Nephron (organoid): Measurements from ENCODE around the gene VMP1.

Experiments
- H3K27ac Mint-ChIP-seq, 3 experiments: 2 replicates each; pipeline ENCODE4 v1.8.0; 2020; ENCODE audit warnings: mixed read lengths in 3 of 3, mild to moderate bottlenecking in 2 of 3, moderate library complexity in 1 of 3
- H3K27me3 Mint-ChIP-seq: 2 replicates; pipeline ENCODE4 v1.8.0; 2021; ENCODE audit warnings: low read depth, mild to moderate bottlenecking, moderate library complexity, mixed read lengths
- H3K36me3 Mint-ChIP-seq: 2 replicates; pipeline ENCODE4 v1.8.0; 2020; ENCODE audit warnings: low read depth, mixed read lengths
- H3K4me1 Mint-ChIP-seq: 2 replicates; pipeline ENCODE4 v1.8.0; 2020; ENCODE audit warnings: mixed read lengths
- H3K4me3 Mint-ChIP-seq, 3 experiments: 2 replicates each; pipeline ENCODE4 v1.8.0; 2020; ENCODE audit warnings: mild to moderate bottlenecking in 3 of 3, mixed read lengths in 3 of 3, moderate library complexity in 2 of 3
- H3K9me3 Mint-ChIP-seq: 2 replicates; pipeline ENCODE4 v1.8.0; 2020; ENCODE audit warnings: mixed read lengths
- CTCF ChIP-seq, 3 experiments: fragments of 200-600 bp; sonication (generic); IDR thresholded peaks; one replicate each; pipeline ENCODE4 v1.5.0; 2021; ENCODE audit warnings: antibody characterized with exemption in 3 of 3; ENCODE audit not compliant: unreplicated experiment in 3 of 3

The VMP1 gene

GRCh38 chr17:59671386-59671785, 36.1 kb upstream of the VMP1 start:
- H3K4me1 Mint-ChIP-seq = no peaks in the 10 kb centered on the region
- H3K36me3 Mint-ChIP-seq = peaks cover 62% of the 10 kb centered on the region

DNA sequence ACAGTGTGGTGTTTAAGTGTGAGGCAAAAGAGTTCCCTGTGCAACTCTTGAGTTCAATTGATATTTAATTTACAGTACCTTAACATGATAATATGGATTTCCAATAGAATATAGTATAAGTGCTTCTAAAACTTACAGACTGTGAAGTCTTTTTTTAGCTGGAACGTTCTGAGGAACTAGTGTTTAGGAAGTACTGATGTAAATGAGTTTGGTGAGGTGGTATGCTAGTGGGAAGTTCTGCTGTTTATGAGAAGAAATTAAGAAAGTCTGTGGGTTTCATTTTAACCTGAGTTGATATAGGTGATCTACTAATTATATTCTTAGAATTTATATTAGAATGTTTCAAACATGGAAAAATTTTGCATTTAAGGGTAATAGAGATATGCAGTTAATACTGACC, 32.2 kb upstream of the VMP1 start:
- no peaks in the 10 kb centered on the region for H3K27me3 Mint-ChIP-seq
- H3K4me3 Mint-ChIP-seq = no peak overlapping the region
- no peak overlapping the region for H3K27ac Mint-ChIP-seq
- no peaks in the 10 kb centered on the region for H3K4me1 Mint-ChIP-seq
- no peaks in the 10 kb centered on the region for H3K9me3 Mint-ChIP-seq
- TF ChIP-seq CTCF (IDR thresholded peaks at IDR 0.05; ENCODE audit: unreplicated experiment in 3 of 3) = no peak
- peaks cover 62% of the 10 kb centered on the region for H3K36me3 Mint-ChIP-seq

More at GRCh38 chr17:59671386-59671785, 36.1 kb upstream of the VMP1 start:
- H3K27ac Mint-ChIP-seq = peak overlapping the region; percentile 59 to 85 (median 70)
- no peak overlapping the region for H3K4me3 Mint-ChIP-seq
- H3K27me3 Mint-ChIP-seq = no peaks in the 10 kb centered on the region
- no peaks in the 10 kb centered on the region for H3K9me3 Mint-ChIP-seq
- no peak for TF ChIP-seq CTCF (IDR thresholded peaks at IDR 0.05; ENCODE audit: unreplicated experiment in 3 of 3)

DNA sequence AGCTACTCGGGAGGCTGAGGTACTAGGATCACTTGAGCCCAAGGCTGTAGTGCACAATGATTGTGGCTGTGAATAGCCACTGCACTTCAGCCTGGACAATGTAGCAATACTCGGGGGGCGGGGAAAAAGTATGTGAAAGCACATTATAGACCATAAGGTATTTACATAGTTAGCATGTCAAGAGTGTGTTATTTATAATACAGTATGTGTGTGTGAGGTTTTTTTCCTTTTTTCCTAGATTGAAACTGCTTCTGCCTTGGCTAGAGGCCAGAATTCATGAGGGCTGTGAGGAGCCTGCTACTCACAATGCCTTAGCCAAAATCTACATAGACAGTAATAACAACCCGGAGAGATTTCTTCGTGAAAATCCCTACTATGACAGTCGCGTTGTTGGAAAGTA, 30.7 kb upstream of the VMP1 start:
- Mint-ChIP-seq H3K27me3 (no peaks in the 10 kb centered on the region), H3K9me3 (no peaks in the 10 kb centered on the region), H3K4me3 (no peak overlapping the region), H3K4me1 (no peaks in the 10 kb centered on the region), H3K27ac (no peak overlapping the region), H3K36me3 (peaks cover 64% of the 10 kb centered on the region)
- TF ChIP-seq CTCF (IDR thresholded peaks at IDR 0.05; ENCODE audit: unreplicated experiment in 3 of 3) = no peak

GRCh38 chr17:59678918-59679317, 28.5 kb upstream of the VMP1 start:
- TF ChIP-seq CTCF (IDR thresholded peaks at IDR 0.05; ENCODE audit: unreplicated experiment in 3 of 3) = no peak
- Mint-ChIP-seq H3K4me3 (no peak overlapping the region), H3K4me1 (no peaks in the 10 kb centered on the region), H3K36me3 (peaks cover 74% of the 10 kb centered on the region), H3K27me3 (no peaks in the 10 kb centered on the region), H3K9me3 (no peaks in the 10 kb centered on the region), H3K27ac (no peak overlapping the region)

DNA sequence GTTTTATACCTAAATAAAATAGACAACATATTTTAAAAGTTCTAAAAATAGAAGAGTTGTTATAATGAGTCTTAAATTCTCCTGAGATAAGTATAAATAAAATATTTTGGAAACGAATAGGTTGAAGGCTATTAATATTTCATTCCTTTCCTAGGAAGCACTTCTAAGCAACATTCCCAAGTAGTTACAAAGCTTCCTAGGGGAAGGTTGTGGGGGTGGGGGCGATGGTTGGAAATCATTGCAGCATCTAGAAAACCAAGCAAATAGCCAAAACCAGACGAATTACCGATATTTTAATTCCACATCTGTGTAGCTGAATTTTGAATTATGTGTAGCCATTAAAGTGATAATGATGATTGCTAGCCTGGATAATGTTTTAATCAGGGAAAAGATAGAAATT, 27.1 kb upstream of the VMP1 start:
- TF ChIP-seq CTCF (IDR thresholded peaks at IDR 0.05; ENCODE audit: unreplicated experiment in 3 of 3) = no peak
- H3K9me3 Mint-ChIP-seq = no peaks in the 10 kb centered on the region
- H3K4me3 Mint-ChIP-seq = no peak overlapping the region
- H3K36me3 Mint-ChIP-seq = peaks cover 71% of the 10 kb centered on the region
- H3K27ac Mint-ChIP-seq = no peak overlapping the region
- H3K27me3 Mint-ChIP-seq = no peaks in the 10 kb centered on the region
- no peaks in the 10 kb centered on the region for H3K4me1 Mint-ChIP-seq

- no peak overlapping the region for H3K4me3 Mint-ChIP-seq
- no peaks in the 10 kb centered on the region for H3K27me3 Mint-ChIP-seq
- no peak for TF ChIP-seq CTCF (IDR thresholded peaks at IDR 0.05; ENCODE audit: unreplicated experiment in 3 of 3)
- peaks cover 62% of the 10 kb centered on the region for H3K36me3 Mint-ChIP-seq
- no peak overlapping the region for H3K27ac Mint-ChIP-seq
- H3K9me3 Mint-ChIP-seq = no peaks in the 10 kb centered on the region
- H3K4me1 Mint-ChIP-seq = no peaks in the 10 kb centered on the region
Observed at GRCh38 chr17:59683283-59683682, 24.2 kb upstream of the VMP1 start.
